ENCODE data around the gene ZSCAN9. TPM values are rescaled to one million over a fixed set of nuclear protein-coding genes. Genes with fewer than 3 reads are reported as not detected.
A peak's percentile ranks its signal among the peaks of the same experiment; 100 is the strongest.

ZSCAN9 gene
- total and polyA plus RNA-seq, 9 of the 15 experiments (the other 6 are each of a cell fraction or from before 2014, with no cell fraction given), result 18.8 to 48.9 (median 28.7) TPM

DNA sequence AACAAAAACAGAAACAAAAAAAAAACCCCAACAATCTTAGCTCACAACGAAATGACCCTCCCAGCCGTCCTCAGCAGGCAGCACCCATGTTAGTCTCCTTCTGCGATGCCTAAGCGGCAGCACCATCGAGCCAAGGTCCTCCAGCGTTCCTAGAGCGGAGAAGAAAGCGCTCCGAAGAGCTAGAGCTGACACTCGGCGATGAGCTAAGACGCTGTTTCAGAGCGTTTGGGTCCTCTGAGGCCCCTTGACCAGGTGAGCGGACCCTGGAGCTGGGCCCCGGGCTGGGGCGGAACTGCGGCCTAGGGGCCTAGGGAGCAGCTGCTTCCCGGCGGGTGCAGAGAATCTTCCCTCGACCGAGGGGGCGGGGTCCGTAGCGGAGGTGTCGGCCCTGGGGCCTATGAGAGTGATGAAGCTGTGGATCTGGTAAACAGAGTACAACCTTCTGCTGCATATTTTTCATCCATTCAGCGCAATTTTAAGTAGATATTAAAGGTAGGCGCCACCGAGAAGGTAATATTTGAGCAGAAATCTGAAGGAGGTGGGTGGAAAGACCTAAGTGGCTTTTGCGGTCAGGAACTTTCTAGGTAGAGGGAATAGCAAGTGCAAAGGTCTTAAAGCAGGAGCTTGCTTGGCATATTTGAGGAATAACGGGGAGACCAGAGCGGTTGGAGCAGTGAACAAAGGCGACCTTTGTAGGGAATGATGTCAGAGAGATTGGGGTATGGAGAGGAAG lies 42.1 kb downstream of the ZSCAN9 start, which contains the start of gene ZSCAN26 (continued):
- TF ChIP-seq EWSR1 (IDR thresholded peaks at IDR 0.05; ENCODE audit: borderline replicate concordance, low read depth, partially characterized antibody) (no peak), ZNF146 (CRISPR knock-in tag; IDR thresholded peaks at IDR 0.05; ENCODE audit: unreplicated experiment) (no peak), ZNF24 (IDR thresholded peaks at IDR 0.05) (peak; percentile 33; the same call in 1 of the 2 replicates), ILF3 (IDR thresholded peaks at IDR 0.05; ENCODE audit: borderline replicate concordance) (no peak), RAD21 (CRISPR knock-in tag; conservative IDR thresholded peaks at IDR 0.05 in 1 of 2, IDR thresholded peaks at IDR 0.05 in 1 of 2) (peak; percentile 7 to 25; a peak in 2 of 4 replicates), ETV5 (CRISPR knock-in tag; IDR thresholded peaks at IDR 0.05; ENCODE audit: low read depth) (peak; percentile 60; the same call in 1 of the 2 replicates), MTA3 (IDR thresholded peaks at IDR 0.05; ENCODE audit: borderline replicate concordance) (peak; percentile 91; the same call in 1 of the 2 replicates), ZKSCAN8 (CRISPR knock-in tag; IDR thresholded peaks at IDR 0.05) (peak; percentile 50; the same call in 1 of the 2 replicates), GTF2E2 (tag; IDR thresholded peaks at IDR 0.05) (peak; percentile 98), SMARCE1 (IDR thresholded peaks at IDR 0.05) (peak; percentile 21; the same call in 1 of the 2 replicates), ZNF778 (CRISPR knock-in tag; IDR thresholded peaks at IDR 0.05) (no peak), XRCC5 (IDR thresholded peaks at IDR 0.05; ENCODE audit: low read depth, low read length) (peak; percentile 76; the same call in 1 of the 2 replicates), MLLT1 (IDR thresholded peaks at IDR 0.05) (peak; percentile 54 to 58; a peak in 3 of 4 replicates), SETDB1 (IDR thresholded peaks at IDR 0.05; ENCODE audit: low read length) (no peak)
- TF ChIP-seq, protein P1, sequence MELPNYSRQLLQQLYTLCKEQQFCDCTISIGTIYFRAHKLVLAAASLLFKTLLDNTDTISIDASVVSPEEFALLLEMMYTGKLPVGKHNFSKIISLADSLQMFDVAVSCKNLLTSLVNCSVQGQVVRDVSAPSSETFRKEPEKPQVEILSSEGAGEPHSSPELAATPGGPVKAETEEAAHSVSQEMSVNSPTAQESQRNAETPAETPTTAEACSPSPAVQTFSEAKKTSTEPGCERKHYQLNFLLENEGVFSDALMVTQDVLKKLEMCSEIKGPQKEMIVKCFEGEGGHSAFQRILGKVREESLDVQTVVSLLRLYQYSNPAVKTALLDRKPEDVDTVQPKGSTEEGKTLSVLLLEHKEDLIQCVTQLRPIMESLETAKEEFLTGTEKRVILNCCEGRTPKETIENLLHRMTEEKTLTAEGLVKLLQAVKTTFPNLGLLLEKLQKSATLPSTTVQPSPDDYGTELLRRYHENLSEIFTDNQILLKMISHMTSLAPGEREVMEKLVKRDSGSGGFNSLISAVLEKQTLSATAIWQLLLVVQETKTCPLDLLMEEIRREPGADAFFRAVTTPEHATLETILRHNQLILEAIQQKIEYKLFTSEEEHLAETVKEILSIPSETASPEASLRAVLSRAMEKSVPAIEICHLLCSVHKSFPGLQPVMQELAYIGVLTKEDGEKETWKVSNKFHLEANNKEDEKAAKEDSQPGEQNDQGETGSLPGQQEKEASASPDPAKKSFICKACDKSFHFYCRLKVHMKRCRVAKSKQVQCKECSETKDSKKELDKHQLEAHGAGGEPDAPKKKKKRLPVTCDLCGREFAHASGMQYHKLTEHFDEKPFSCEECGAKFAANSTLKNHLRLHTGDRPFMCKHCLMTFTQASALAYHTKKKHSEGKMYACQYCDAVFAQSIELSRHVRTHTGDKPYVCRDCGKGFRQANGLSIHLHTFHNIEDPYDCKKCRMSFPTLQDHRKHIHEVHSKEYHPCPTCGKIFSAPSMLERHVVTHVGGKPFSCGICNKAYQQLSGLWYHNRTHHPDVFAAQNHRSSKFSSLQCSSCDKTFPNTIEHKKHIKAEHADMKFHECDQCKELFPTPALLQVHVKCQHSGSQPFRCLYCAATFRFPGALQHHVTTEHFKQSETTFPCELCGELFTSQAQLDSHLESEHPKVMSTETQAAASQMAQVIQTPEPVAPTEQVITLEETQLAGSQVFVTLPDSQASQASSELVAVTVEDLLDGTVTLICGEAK (IDR thresholded peaks at IDR 0.05), result peak; percentile 59
- TF ChIP-seq, protein P1 (CRISPR knock-in tag; IDR thresholded peaks at IDR 0.05), result no peak

All from K562 (cell line).